Spleen (tissue), 11 donors: Measurements from ENCODE around the gene RAD51B. TPM values are rescaled to one million over a fixed set of nuclear protein-coding genes. Genes with fewer than 3 reads are reported as not detected.
A peak's percentile ranks its signal among the peaks of the same experiment; 100 is the strongest.

Source experiments
- DNase-seq: peaks from one replicate; pipeline ENCODE4 v3.0.0-alpha.2; 2020
- H3K27ac ChIP-seq, 8 donors: fragments of 200-600 bp; sonication (generic) in 7 of 8; 1 replicate in 4 of 8; 2 replicates in 4 of 8; pipeline versions ENCODE4 v1.5.0 to v1.8.0; 2016 to 2021; ENCODE audit warnings: inconsistent platforms in 4 of 8, mild to moderate bottlenecking in 4 of 8, moderate library complexity in 1 of 8
- H3K27me3 ChIP-seq, 7 donors: fragments of 200-600 bp; sonication (generic) in 6 of 7; replicated peaks in 1 of 7; 1 replicate in 4 of 7; 2 replicates in 3 of 7; pipeline versions ENCODE4 v1.5.0 to v1.8.0; 2016 to 2021; ENCODE audit warnings: inconsistent platforms in 3 of 7, mild to moderate bottlenecking in 1 of 7
- H3K36me3 ChIP-seq, 6 donors: fragments of 200-600 bp; sonication (generic) in 5 of 6; 1 replicate in 4 of 6; 2 replicates in 2 of 6; pipeline versions ENCODE4 v1.5.0 to v1.8.0; 2016 to 2021; ENCODE audit warnings: inconsistent platforms in 2 of 6
- H3K4me1 ChIP-seq, 6 donors: fragments of 200-600 bp; sonication (generic) in 5 of 6; 1 replicate in 3 of 6; 2 replicates in 3 of 6; pipeline versions ENCODE4 v1.5.0 to v1.8.0; 2016 to 2021; ENCODE audit warnings: inconsistent platforms in 3 of 6
- H3K4me3 ChIP-seq, 8 donors: fragments of 200-600 bp; sonication (generic) in 7 of 8; 1 replicate in 4 of 8; 2 replicates in 4 of 8; pipeline versions ENCODE4 v1.5.0 to v1.8.0; 2016 to 2021; ENCODE audit warnings: inconsistent platforms in 4 of 8, mild to moderate bottlenecking in 4 of 8, moderate library complexity in 2 of 8
- H3K9me3 ChIP-seq, 8 donors: fragments of 200-600 bp; sonication (generic) in 7 of 8; 1 replicate in 4 of 8; 2 replicates in 4 of 8; pipeline versions ENCODE4 v1.5.0 to v1.8.0; 2016 to 2021; ENCODE audit warnings: inconsistent platforms in 4 of 8
- CTCF ChIP-seq, 11 experiments: fragments of 200-600 bp in 7 of 11; fragments of 450-650 bp in 4 of 11; sonication (generic) in 4 of 11; IDR thresholded peaks in 8 of 11; conservative IDR thresholded peaks in 3 of 11; 1 replicate in 7 of 11; 2 replicates in 4 of 11; pipeline versions ENCODE4 v1.4.0 to v1.8.0; 2016 to 2021; ENCODE audit warnings: antibody characterized with exemption in 11 of 11, inconsistent platforms in 4 of 11, mild to moderate bottlenecking in 1 of 11
- POLR2A ChIP-seq, 3 donors: fragments of 450-650 bp; IDR thresholded peaks; one replicate each; pipeline ENCODE4 v1.5.1; 2017; ENCODE audit warnings: antibody characterized with exemption in 3 of 3, mild to moderate bottlenecking in 1 of 3
- POLR2AphosphoS5 ChIP-seq, 3 donors: sonication (generic); formaldehyde crosslinking; IDR thresholded peaks; one replicate each; pipeline ENCODE4 v1.5.1; 2017; ENCODE audit warnings: antibody characterized with exemption in 3 of 3
- WGBS, 5 donors: extraction: QIAGEN DNeasy Blood & Tissue Kit in 3 of 5; methylation state at CpG; one replicate each; pipeline versions ENCODE4 v1.1.5 to v1.1.7; 2013 to 2018; 5-methylcytosine and 5-hydroxymethylcytosine counted together
- intact Hi-C: fragments of 100-400 bp; cut with DNase I; formaldehyde crosslinking; loops from one replicate; pipeline ENCODE4 v1.15.0; 2023; ENCODE audit warnings: low total_unique reads
- polyA plus RNA-seq, 3 donors: library from polyadenylated mRNA; stranded (reverse); fragments of 200-250 nt; gene quantifications; one replicate each; pipeline ENCODE4 v1.2.1, GENCODE V29; 2013
- total RNA-seq, 7 donors: library from RNA; depleted of rRNA in 3 of 7; stranded (reverse); fragments of >200 nt in 3 of 7; fragmentation: NEBNext Ultra II Directional in 4 of 7; extraction: Animal tissue kit (Norgen Biotek cat#: 25700) in 4 of 7; gene quantifications; one replicate each; pipeline versions ENCODE4 v1.1.0 to v1.2.1, GENCODE V29; 2016 to 2021
- donor health status: healthy with polysubstance abuse.
- donor health status: DM: no; HTN: no; CAD: no; lungs with moderate emphysema.
- donor health status: DM: no; HTN: no; CAD: no.
- donor health status: Bipolar disorder and iron deficiency.
- donor health status: healthy.
- donor health status: DM: no; HTN: no; CAD: no.
- donor health status: DM: yes; HTN: yes; CAD: no.

RAD51B gene
- total and polyA plus RNA-seq, 10 donors: 4.2 to 43.7 (median 29.8) TPM

- no peaks in the 10 kb centered on the region for H3K36me3 ChIP-seq
- H3K4me1 ChIP-seq: peaks cover 0 to 82% (median 28%) of the 10 kb centered on the region in 6 donors
- peak overlapping the region in 5 of 8 donors; percentile 19 to 89 (median 70) for H3K27ac ChIP-seq
- intact Hi-C loops: no loop called here
- no peaks in the 10 kb centered on the region for H3K9me3 ChIP-seq
- DNase-seq: no peak
- 93 to 98% (median 97%) methylated on average over 1 of the region's 1 CpG for WGBS, 5 donors
- H3K4me3 ChIP-seq: no peak overlapping the region
- no peaks in the 10 kb centered on the region for H3K27me3 ChIP-seq
- no peak for TF ChIP-seq POLR2A (IDR thresholded peaks at IDR 0.05)
- TF ChIP-seq POLR2AphosphoS5 (IDR thresholded peaks at IDR 0.05): no peak
- no peak for TF ChIP-seq CTCF (IDR thresholded peaks at IDR 0.05 in 8 of 11, conservative IDR thresholded peaks at IDR 0.05 in 3 of 11)
These were observed 650.8 kb downstream of the RAD51B start for GRCh38 chr14:68470361-68470760.

GRCh38 chr14:68471029-68471963 lies 651.7 kb downstream of the RAD51B start:
- TF ChIP-seq POLR2AphosphoS5 (IDR thresholded peaks at IDR 0.05): no peak
- TF ChIP-seq POLR2A (IDR thresholded peaks at IDR 0.05): no peak
- TF ChIP-seq CTCF (IDR thresholded peaks at IDR 0.05 in 8 of 11, conservative IDR thresholded peaks at IDR 0.05 in 3 of 11): no peak
- intact Hi-C loops: no loop called here
- Histone ChIP-seq H3K36me3 (no peaks in the 10 kb centered on the region), H3K4me3 (no peak overlapping the region), H3K27me3 (no peaks in the 10 kb centered on the region), H3K4me1 (peaks cover 0 to 89% (median 32%) of the 10 kb centered on the region in 6 donors), H3K27ac (peak overlapping the region; percentile 61 to 89 (median 75)), H3K9me3 (no peaks in the 10 kb centered on the region)
- DNase-seq: no peak
- 66 to 80% (median 73%) methylated on average over 6 to 12 of the region's 12 CpGs for WGBS, 5 donors

DNA sequence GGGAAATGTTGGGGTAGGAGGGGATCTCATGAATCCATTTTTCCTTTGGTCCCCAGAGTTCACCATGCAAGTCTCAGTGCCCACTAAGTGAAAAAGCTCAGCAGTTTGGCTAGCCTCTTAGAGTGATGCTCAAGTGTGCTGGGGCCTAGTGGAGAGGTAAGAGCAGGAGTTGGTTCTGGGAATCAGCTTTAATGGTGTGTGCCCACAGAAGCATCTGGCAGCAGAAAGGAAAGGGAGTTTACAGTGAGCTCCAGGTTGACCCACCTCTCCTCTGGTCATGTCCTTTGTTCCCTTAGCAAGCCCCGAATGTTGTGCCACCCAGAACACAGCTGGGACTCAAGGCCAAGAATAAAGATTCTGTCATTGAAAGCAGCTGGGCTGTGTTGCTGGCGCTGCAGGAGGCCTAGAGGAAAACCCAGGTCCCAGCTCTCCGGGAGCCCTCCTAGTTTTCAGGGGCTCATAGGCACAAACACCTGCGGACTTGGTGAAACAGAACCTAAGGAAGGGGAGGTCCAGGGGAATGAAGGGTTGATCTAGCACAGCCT lies 652.5 kb downstream of the RAD51B start:
- TF ChIP-seq POLR2A (IDR thresholded peaks at IDR 0.05) (no peak), POLR2AphosphoS5 (IDR thresholded peaks at IDR 0.05) (no peak), CTCF (IDR thresholded peaks at IDR 0.05 in 8 of 11, conservative IDR thresholded peaks at IDR 0.05 in 3 of 11) (no peak)
- intact Hi-C loops: no loop called here
- WGBS, 5 donors: 85 to 98% (median 93%) methylated on average over 4 of the region's 4 CpGs
- Histone ChIP-seq H3K4me1 (peaks cover 0 to 93% (median 37%) of the 10 kb centered on the region in 6 donors), H3K4me3 (no peak overlapping the region), H3K9me3 (no peaks in the 10 kb centered on the region), H3K27me3 (no peaks in the 10 kb centered on the region), H3K36me3 (no peaks in the 10 kb centered on the region), H3K27ac (peak overlapping the region; percentile 29 to 89 (median 75))
- DNase-seq: no peak

DNA sequence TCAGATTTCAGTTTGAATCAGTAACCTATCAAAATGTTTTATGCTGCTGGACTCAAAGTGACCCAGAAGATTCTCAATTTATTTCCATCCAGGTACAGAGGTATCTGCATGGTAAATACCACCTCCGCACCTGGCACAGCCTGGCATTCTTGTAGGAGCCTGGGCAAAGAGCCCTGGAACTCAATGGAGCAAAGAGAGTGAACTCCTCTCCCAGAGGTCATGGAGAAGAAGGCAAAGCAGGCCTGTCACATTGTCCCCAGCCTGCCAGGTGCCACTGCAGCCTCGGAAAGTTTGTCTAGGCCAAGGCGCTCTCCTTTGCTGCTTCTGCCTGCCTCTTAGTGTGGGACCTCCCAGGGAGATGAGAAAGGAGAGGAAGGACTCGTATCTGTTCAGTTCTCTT lies 653.5 kb downstream of the RAD51B start:
- Histone ChIP-seq H3K4me3 (no peak overlapping the region), H3K27me3 (no peaks in the 10 kb centered on the region), H3K36me3 (no peaks in the 10 kb centered on the region), H3K27ac (peak overlapping the region in 3 of 8 donors; percentile 77 to 89 (median 82)), H3K9me3 (no peaks in the 10 kb centered on the region), H3K4me1 (peaks cover 0 to 96% (median 40%) of the 10 kb centered on the region in 6 donors)
- TF ChIP-seq POLR2A (IDR thresholded peaks at IDR 0.05): no peak
- no peak for TF ChIP-seq CTCF (IDR thresholded peaks at IDR 0.05 in 8 of 11, conservative IDR thresholded peaks at IDR 0.05 in 3 of 11)
- TF ChIP-seq POLR2AphosphoS5 (IDR thresholded peaks at IDR 0.05): no peak
- DNase-seq: no peak
- 77 to 97% (median 83%) methylated on average over 3 to 4 of the region's 4 CpGs for WGBS, 5 donors
- intact Hi-C loops: no loop called here
